Neural cell (in vitro differentiated cells): Measurements from ENCODE around the gene GZF1. TPM values are rescaled to one million over a fixed set of nuclear protein-coding genes. Genes with fewer than 3 reads are reported as not detected.
A peak's percentile ranks its signal among the peaks of the same experiment; 100 is the strongest.

Experiments used
- H2AFZ ChIP-seq: fragments of 200-600, 300-800 bp; sonication (generic), shearing (Covaris generic); 2 replicates; pipeline ENCODE4 v1.6.0; 2014; ENCODE audit warnings: low read depth, mild to moderate bottlenecking, antibody characterized with exemption, low read length, moderate library complexity
- H3F3A ChIP-seq: fragments of 200-600 bp; shearing (Covaris generic); 2 replicates; pipeline ENCODE4 v1.6.1; 2016; ENCODE audit warnings: mild to moderate bottlenecking, moderate library complexity, mixed read lengths, antibody characterized with exemption, low read length; ENCODE audit not compliant: insufficient read depth, poor library complexity, severe bottlenecking
- H3K27ac ChIP-seq: fragments of 200-600, 300-800 bp; sonication (generic), shearing (Covaris generic); 2 replicates; pipeline ENCODE4 v1.5.1; 2014; ENCODE audit warnings: mild to moderate bottlenecking, low read length, moderate library complexity
- H3K27me3 ChIP-seq: fragments of 300-800, 200-600 bp; sonication (generic), shearing (Covaris generic); 2 replicates; pipeline ENCODE4 v1.6.0; 2014; ENCODE audit warnings: mild to moderate bottlenecking, low read depth, low read length, moderate library complexity; ENCODE audit not compliant: insufficient read depth
- H3K36me3 ChIP-seq: fragments of 300-800, 200-600 bp; sonication (generic), shearing (Covaris generic); 2 replicates; pipeline ENCODE4 v1.5.1; 2014; ENCODE audit warnings: mild to moderate bottlenecking, antibody characterized with exemption, low read length, moderate library complexity; ENCODE audit not compliant: insufficient read depth
- H3K4me2 ChIP-seq: fragments of 300-800, 200-600 bp; sonication (generic), shearing (Covaris generic); 2 replicates; pipeline ENCODE4 v1.6.0; 2014; ENCODE audit warnings: mild to moderate bottlenecking, low read length
- H3K4me3 ChIP-seq: fragments of 300-800, 200-600 bp; sonication (generic), shearing (Covaris generic); 2 replicates; pipeline ENCODE4 v1.5.1; 2014; ENCODE audit warnings: mild to moderate bottlenecking, low read length, moderate library complexity
- H3K79me2 ChIP-seq: fragments of 200-600 bp; shearing (Covaris generic); replicated peaks from 2 replicates; pipeline ENCODE4 v1.6.0; 2014; ENCODE audit warnings: mild to moderate bottlenecking, low read length, moderate library complexity; ENCODE audit not compliant: insufficient read depth
- H3K9ac ChIP-seq: fragments of 300-800, 200-600 bp; sonication (generic), shearing (Covaris generic); 2 replicates; pipeline ENCODE4 v1.6.1; 2016; ENCODE audit warnings: mild to moderate bottlenecking, low read length, mixed read lengths
- H3K9me2 ChIP-seq: fragments of 200-600 bp; shearing (Covaris generic); 2 replicates; pipeline ENCODE4 v1.6.1; 2016; ENCODE audit warnings: mild to moderate bottlenecking, low read length, mixed read lengths; ENCODE audit not compliant: insufficient read depth
- H3K9me3 ChIP-seq: fragments of 200-600, 300-800 bp; sonication (generic), shearing (Covaris generic); 2 replicates; pipeline ENCODE4 v1.6.1; 2016; ENCODE audit warnings: mild to moderate bottlenecking, mixed run types, low read length, moderate library complexity, mixed read lengths
- H4K20me1 ChIP-seq: fragments of 200-600 bp; shearing (Covaris generic); 2 replicates; pipeline ENCODE4 v1.6.1; 2016; ENCODE audit warnings: mild to moderate bottlenecking, mixed run types; ENCODE audit not compliant: insufficient read depth
- EP300 ChIP-seq: fragments of 450-650 bp; conservative IDR thresholded peaks from 2 replicates; pipeline ENCODE4 v1.6.1; 2014; ENCODE audit warnings: antibody characterized with exemption, mild to moderate bottlenecking, moderate library complexity; ENCODE audit not compliant: poor library complexity, severe bottlenecking
- EZH2 ChIP-seq: fragments of 200-600, 300-800 bp; shearing (Covaris generic), sonication (generic); IDR thresholded peaks from 2 replicates; pipeline ENCODE4 v1.6.1; 2014; ENCODE audit warnings: antibody characterized with exemption, low read length, borderline replicate concordance, mild to moderate bottlenecking; ENCODE audit not compliant: insufficient read depth, poor library complexity, severe bottlenecking
- MXI1 ChIP-seq: fragments of 450-650 bp; conservative IDR thresholded peaks from 2 replicates; pipeline ENCODE4 v1.6.1; 2014; ENCODE audit warnings: antibody characterized with exemption, mild to moderate bottlenecking; ENCODE audit not compliant: poor library complexity, severe bottlenecking
- POLR2AphosphoS5 ChIP-seq: IDR thresholded peaks from 2 replicates; pipeline ENCODE4 v1.6.1; 2012
- RAD21 ChIP-seq: fragments of 450-650 bp; conservative IDR thresholded peaks from 2 replicates; pipeline ENCODE4 v1.6.1; 2014; ENCODE audit warnings: antibody characterized with exemption, mild to moderate bottlenecking, moderate library complexity
- SMC3 ChIP-seq: fragments of 450-650 bp; conservative IDR thresholded peaks from 2 replicates; pipeline ENCODE4 v1.6.1; 2014; ENCODE audit warnings: antibody characterized with exemption, mild to moderate bottlenecking, moderate library complexity; ENCODE audit not compliant: poor library complexity
- TAF1 ChIP-seq: IDR thresholded peaks from 2 replicates; pipeline ENCODE4 v1.6.1; 2012; ENCODE audit warnings: low read depth
- polyA plus RNA-seq: library from polyadenylated mRNA; depleted of rRNA; stranded (reverse); fragments of >200 nt; gene quantifications from 2 replicates; pipeline ENCODE4 v1.2.3, GENCODE V29; 2014
- TF ChIP-seq, protein P1 (sequence below): IDR thresholded peaks from 2 replicates; pipeline ENCODE4 v1.6.1; 2012; ENCODE audit warnings: borderline replicate concordance
- TF ChIP-seq, protein P2 (sequence below): fragments of 450-650 bp; IDR thresholded peaks from 2 replicates; pipeline ENCODE4 v1.5.1; 2014; ENCODE audit warnings: antibody characterized with exemption, mild to moderate bottlenecking, moderate library complexity; ENCODE audit not compliant: poor library complexity, severe bottlenecking

The GZF1 gene
- polyA plus RNA-seq, 1 donor from 2014 or later, result 13.8 TPM

DNA sequence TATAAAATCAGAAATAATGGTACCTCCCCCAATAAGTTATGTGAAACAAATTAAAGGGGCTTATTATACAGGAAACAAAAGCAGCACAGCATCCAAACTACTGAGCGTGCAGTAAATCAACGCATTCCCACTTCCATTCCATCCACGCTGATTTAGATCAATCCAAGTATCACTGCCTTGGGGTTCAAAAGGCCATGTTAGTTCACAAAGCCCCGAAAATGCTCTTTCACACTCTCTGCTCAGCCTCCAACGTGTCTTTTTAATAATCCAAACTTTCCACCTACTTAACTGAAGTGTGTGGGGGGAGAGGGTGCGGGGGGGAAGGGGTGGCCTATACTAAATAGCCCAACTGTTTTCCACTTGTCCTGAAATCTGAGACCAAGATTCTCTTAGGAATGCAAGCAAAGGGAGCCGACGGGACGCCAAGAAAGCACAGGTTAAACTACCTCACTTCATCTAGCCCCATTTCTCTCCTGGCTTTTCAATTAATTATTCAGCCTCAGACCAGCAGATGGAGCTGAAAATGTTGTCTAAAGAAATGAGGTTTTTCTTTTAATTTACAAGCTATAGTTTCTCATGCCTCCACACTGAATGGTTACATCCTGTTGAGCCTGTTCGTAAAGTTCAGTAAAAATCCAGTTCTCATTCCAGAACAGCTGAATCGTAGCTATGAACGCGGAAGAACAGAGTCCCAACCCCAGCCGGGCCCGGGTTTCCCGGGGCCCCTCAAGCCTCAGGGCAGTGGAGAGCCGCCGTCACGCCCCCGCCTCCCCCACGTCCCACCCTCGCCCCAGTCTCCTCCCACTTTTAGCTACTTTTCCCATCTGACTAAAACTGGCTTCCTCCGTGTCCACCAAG lies 12.4 kb upstream of the GZF1 start:
- peaks cover 7% of the 10 kb centered on the region for H3F3A ChIP-seq
- no peaks in the 10 kb centered on the region for H4K20me1 ChIP-seq
- H3K9me3 ChIP-seq, result no peaks in the 10 kb centered on the region
- peak overlapping the region; percentile 88 for H3K27ac ChIP-seq
- H3K4me3 ChIP-seq, result peak overlapping the region; percentile 100
- no peaks in the 10 kb centered on the region for H3K27me3 ChIP-seq
- H3K79me2 ChIP-seq, result peaks cover 18% of the 10 kb centered on the region
- peak; percentile 27 for TF ChIP-seq RAD21
- peak; percentile 41 for TF ChIP-seq SMC3
- TF ChIP-seq, protein P1, sequence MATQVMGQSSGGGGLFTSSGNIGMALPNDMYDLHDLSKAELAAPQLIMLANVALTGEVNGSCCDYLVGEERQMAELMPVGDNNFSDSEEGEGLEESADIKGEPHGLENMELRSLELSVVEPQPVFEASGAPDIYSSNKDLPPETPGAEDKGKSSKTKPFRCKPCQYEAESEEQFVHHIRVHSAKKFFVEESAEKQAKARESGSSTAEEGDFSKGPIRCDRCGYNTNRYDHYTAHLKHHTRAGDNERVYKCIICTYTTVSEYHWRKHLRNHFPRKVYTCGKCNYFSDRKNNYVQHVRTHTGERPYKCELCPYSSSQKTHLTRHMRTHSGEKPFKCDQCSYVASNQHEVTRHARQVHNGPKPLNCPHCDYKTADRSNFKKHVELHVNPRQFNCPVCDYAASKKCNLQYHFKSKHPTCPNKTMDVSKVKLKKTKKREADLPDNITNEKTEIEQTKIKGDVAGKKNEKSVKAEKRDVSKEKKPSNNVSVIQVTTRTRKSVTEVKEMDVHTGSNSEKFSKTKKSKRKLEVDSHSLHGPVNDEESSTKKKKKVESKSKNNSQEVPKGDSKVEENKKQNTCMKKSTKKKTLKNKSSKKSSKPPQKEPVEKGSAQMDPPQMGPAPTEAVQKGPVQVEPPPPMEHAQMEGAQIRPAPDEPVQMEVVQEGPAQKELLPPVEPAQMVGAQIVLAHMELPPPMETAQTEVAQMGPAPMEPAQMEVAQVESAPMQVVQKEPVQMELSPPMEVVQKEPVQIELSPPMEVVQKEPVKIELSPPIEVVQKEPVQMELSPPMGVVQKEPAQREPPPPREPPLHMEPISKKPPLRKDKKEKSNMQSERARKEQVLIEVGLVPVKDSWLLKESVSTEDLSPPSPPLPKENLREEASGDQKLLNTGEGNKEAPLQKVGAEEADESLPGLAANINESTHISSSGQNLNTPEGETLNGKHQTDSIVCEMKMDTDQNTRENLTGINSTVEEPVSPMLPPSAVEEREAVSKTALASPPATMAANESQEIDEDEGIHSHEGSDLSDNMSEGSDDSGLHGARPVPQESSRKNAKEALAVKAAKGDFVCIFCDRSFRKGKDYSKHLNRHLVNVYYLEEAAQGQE, result no peak
- TF ChIP-seq, protein P2, sequence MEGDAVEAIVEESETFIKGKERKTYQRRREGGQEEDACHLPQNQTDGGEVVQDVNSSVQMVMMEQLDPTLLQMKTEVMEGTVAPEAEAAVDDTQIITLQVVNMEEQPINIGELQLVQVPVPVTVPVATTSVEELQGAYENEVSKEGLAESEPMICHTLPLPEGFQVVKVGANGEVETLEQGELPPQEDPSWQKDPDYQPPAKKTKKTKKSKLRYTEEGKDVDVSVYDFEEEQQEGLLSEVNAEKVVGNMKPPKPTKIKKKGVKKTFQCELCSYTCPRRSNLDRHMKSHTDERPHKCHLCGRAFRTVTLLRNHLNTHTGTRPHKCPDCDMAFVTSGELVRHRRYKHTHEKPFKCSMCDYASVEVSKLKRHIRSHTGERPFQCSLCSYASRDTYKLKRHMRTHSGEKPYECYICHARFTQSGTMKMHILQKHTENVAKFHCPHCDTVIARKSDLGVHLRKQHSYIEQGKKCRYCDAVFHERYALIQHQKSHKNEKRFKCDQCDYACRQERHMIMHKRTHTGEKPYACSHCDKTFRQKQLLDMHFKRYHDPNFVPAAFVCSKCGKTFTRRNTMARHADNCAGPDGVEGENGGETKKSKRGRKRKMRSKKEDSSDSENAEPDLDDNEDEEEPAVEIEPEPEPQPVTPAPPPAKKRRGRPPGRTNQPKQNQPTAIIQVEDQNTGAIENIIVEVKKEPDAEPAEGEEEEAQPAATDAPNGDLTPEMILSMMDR, result peak; percentile 62
- H3K9me2 ChIP-seq, result no peaks in the 10 kb centered on the region
- peak overlapping the region; percentile 90 for H3K9ac ChIP-seq
- H3K36me3 ChIP-seq, result no peaks in the 10 kb centered on the region
- peak overlapping the region; percentile 58 for H3K4me2 ChIP-seq
- H2AFZ ChIP-seq, result peak overlapping the region; percentile 65

DNA sequence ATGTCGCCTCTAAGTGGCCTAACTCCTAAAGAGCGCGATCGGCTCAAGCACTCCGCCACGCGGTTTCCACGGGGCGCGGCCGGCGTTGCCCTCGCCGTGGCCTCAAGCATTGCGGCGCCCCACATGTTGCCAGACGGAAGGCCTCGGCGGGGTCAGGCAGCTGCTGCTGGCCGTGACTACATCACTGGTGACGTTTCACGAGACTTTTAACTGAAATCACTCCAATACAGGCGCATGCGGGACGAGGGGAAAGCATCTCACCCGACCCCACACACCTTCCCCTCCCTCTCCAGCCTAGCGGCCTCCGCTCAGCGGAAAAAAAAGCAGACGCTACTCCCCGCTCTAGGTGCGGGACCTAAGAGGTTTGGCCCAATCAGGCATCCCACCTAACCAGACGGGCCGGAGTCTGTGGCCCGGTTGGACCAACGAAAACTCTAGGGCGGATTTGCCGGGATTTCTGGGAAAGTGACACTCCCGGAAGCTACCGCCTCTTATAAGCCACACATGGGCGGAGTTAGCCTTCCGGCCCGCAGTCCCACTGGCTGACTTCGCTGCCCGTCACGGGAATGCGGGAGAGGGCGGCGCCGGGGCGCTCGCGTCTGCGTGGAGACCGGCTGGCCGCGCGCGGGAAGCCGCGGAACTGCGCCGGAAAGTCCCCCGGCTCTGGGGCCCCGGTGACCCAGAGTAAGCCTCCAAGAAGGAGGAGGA lies 11.6 kb upstream of the GZF1 start, which contains the start of gene NXT1:
TSS of gene NXT1 (plus strand) at position 596 of the 708 bp plus-strand sequence. CDS start 3,251 bp downstream, outside the sequence.
- peak within 1 kb of the TSS; percentile 73 for H3K4me2 ChIP-seq
- H3K27me3 ChIP-seq, result no peaks in the 10 kb centered on the region
- no peaks in the 10 kb centered on the region for H4K20me1 ChIP-seq
- no peaks in the 10 kb centered on the region for H3K36me3 ChIP-seq
- H3K9ac ChIP-seq, result peak within 1 kb of the TSS; percentile 90
- H3F3A ChIP-seq, result peaks cover 7% of the 10 kb centered on the region
- TF ChIP-seq EZH2 (no peak), TAF1 (peak; percentile 5), RAD21 (no peak), MXI1 (peak; percentile 93), POLR2AphosphoS5 (peak; percentile 81), SMC3 (no peak), EP300 (peak; percentile 14)
- TF ChIP-seq, protein P1, result peak; percentile 38
- no peaks in the 10 kb centered on the region for H3K9me3 ChIP-seq
- H2AFZ ChIP-seq, result peak within 1 kb of the TSS; percentile 65
- H3K9me2 ChIP-seq, result no peaks in the 10 kb centered on the region
- H3K79me2 ChIP-seq, result peaks cover 18% of the 10 kb centered on the region
- peak within 1 kb of the TSS; percentile 100 for H3K4me3 ChIP-seq
- H3K27ac ChIP-seq, result peak within 1 kb of the TSS; percentile 88
